Measurements from ENCODE around the gene PRR16. TPM values are rescaled to one million over a fixed set of nuclear protein-coding genes. Genes with fewer than 3 reads are reported as not detected.

PRR16 gene
- total RNA-seq, 1 experiment from 2014 or later, result 5.0 TPM

DNA sequence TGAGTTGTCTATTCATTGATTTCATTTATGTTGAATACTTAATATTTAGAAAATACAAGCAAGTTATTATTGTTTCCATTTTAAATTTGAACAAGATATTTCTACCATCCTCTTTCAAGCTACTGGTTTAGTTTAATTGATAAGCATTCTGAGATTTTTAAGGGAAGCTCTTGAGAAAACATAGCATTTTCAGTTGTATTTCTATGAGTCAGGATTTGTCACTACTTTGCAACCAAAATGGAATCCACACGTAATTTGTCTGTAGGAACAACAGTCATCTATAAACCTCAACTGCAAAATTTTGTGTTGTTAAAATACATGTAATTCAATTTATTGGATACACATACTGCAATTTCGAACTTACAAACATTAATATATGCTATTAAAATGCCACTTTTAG lies 74.0 kb downstream of the PRR16 start:
- Histone ChIP-seq H3K79me2 (ENCODE audit: low read depth) (no peaks in the 10 kb centered on the region), H3K27me3 (ENCODE audit: insufficient read depth, low read depth) (no peaks in the 10 kb centered on the region), H3K4me2 (no peak overlapping the region), H3K4me3 (no peak overlapping the region), H3K9me3 (ENCODE audit: insufficient read depth, low read depth) (no peaks in the 10 kb centered on the region), H3K27ac (no peak overlapping the region), H2AFZ (no peak overlapping the region), H3F3A (ENCODE audit: insufficient read depth, low read depth) (no peaks in the 10 kb centered on the region), H3K4me1 (replicated peaks; ENCODE audit: insufficient read depth) (no peaks in the 10 kb centered on the region), H4K20me1 (ENCODE audit: insufficient read depth) (no peaks in the 10 kb centered on the region), H3K36me3 (ENCODE audit: low read depth) (no peaks in the 10 kb centered on the region), H3K9me2 (ENCODE audit: insufficient read depth) (no peaks in the 10 kb centered on the region)
- BruUV-seq (replicated peaks), result no TSS peak
- intact Hi-C loops (cut with micrococcal nuclease; ENCODE audit: unreplicated experiment), result no loop called here
- no peak for DNase-seq
- TF ChIP-seq, protein P1, sequence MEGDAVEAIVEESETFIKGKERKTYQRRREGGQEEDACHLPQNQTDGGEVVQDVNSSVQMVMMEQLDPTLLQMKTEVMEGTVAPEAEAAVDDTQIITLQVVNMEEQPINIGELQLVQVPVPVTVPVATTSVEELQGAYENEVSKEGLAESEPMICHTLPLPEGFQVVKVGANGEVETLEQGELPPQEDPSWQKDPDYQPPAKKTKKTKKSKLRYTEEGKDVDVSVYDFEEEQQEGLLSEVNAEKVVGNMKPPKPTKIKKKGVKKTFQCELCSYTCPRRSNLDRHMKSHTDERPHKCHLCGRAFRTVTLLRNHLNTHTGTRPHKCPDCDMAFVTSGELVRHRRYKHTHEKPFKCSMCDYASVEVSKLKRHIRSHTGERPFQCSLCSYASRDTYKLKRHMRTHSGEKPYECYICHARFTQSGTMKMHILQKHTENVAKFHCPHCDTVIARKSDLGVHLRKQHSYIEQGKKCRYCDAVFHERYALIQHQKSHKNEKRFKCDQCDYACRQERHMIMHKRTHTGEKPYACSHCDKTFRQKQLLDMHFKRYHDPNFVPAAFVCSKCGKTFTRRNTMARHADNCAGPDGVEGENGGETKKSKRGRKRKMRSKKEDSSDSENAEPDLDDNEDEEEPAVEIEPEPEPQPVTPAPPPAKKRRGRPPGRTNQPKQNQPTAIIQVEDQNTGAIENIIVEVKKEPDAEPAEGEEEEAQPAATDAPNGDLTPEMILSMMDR (conservative IDR thresholded peaks at IDR 0.05), result no peak
- no peak for TF ChIP-seq EZH2 (IDR thresholded peaks at IDR 0.05; ENCODE audit: low read depth)
- CTCF ChIA-PET, result no interaction called here
- POLR2A ChIA-PET (ENCODE audit: unreplicated experiment), result no interaction called here

GRCh38 chr5:120538644-120539043 lies 74.5 kb downstream of the PRR16 start:
- no TSS peak for BruUV-seq (replicated peaks)
- ChIA-PET CTCF (no interaction called here), POLR2A (ENCODE audit: unreplicated experiment) (no interaction called here)
- H2AFZ ChIP-seq, result no peak overlapping the region
- H3K9me2 ChIP-seq (ENCODE audit: insufficient read depth), result no peaks in the 10 kb centered on the region
- intact Hi-C loops (cut with micrococcal nuclease; ENCODE audit: unreplicated experiment), result no loop called here
- H3K79me2 ChIP-seq (ENCODE audit: low read depth), result no peaks in the 10 kb centered on the region
- no peak overlapping the region for H3K27ac ChIP-seq
- no peak overlapping the region for H3K4me3 ChIP-seq
- H4K20me1 ChIP-seq (ENCODE audit: insufficient read depth), result no peaks in the 10 kb centered on the region
- no peaks in the 10 kb centered on the region for H3K36me3 ChIP-seq (ENCODE audit: low read depth)
- no peak overlapping the region for H3K4me2 ChIP-seq
- no peaks in the 10 kb centered on the region for H3K27me3 ChIP-seq (ENCODE audit: insufficient read depth, low read depth)
- no peaks in the 10 kb centered on the region for H3K4me1 ChIP-seq (replicated peaks; ENCODE audit: insufficient read depth)
- TF ChIP-seq, protein P1 (conservative IDR thresholded peaks at IDR 0.05), result no peak
- no peak for TF ChIP-seq EZH2 (IDR thresholded peaks at IDR 0.05; ENCODE audit: low read depth)
- no peaks in the 10 kb centered on the region for H3K9me3 ChIP-seq (ENCODE audit: insufficient read depth, low read depth)
- no peaks in the 10 kb centered on the region for H3F3A ChIP-seq (ENCODE audit: insufficient read depth, low read depth)
- DNase-seq, result no peak

DNA sequence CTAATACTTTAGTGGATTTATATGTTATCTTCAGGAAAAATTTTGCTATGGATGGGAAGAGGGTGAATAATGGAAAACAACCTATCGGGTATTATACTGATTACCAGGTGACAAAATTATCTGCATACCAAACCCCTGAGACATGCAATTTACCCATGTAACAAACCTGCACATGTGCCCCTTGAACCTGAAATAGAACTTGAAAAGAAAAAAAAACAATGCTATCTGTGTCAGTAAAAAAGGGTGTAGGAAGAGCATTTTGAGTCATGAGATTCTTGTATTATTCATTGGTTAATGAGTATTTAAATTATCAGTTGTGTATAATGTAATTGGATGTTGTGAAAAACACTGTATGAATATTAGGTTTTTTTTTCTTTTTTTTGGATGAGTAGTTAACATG lies 75.4 kb downstream of the PRR16 start:
- POLR2A ChIA-PET (ENCODE audit: unreplicated experiment), result no interaction called here
- no peak overlapping the region for H2AFZ ChIP-seq
- CTCF ChIA-PET, result no interaction called here
- TF ChIP-seq, protein P1 (conservative IDR thresholded peaks at IDR 0.05), result no peak
- no peak for TF ChIP-seq EZH2 (IDR thresholded peaks at IDR 0.05; ENCODE audit: low read depth)
- no peak overlapping the region for H3K4me3 ChIP-seq
- no peaks in the 10 kb centered on the region for H3F3A ChIP-seq (ENCODE audit: insufficient read depth, low read depth)
- DNase-seq, result no peak
- no TSS peak for BruUV-seq (replicated peaks)
- H4K20me1 ChIP-seq (ENCODE audit: insufficient read depth), result no peaks in the 10 kb centered on the region
- no peaks in the 10 kb centered on the region for H3K79me2 ChIP-seq (ENCODE audit: low read depth)
- no peaks in the 10 kb centered on the region for H3K9me3 ChIP-seq (ENCODE audit: insufficient read depth, low read depth)
- no peak overlapping the region for H3K27ac ChIP-seq
- no peaks in the 10 kb centered on the region for H3K27me3 ChIP-seq (ENCODE audit: insufficient read depth, low read depth)
- intact Hi-C loops (cut with micrococcal nuclease; ENCODE audit: unreplicated experiment), result no loop called here
- H3K9me2 ChIP-seq (ENCODE audit: insufficient read depth), result no peaks in the 10 kb centered on the region
- H3K36me3 ChIP-seq (ENCODE audit: low read depth), result no peaks in the 10 kb centered on the region
- H3K4me1 ChIP-seq (replicated peaks; ENCODE audit: insufficient read depth), result no peaks in the 10 kb centered on the region
- H3K4me2 ChIP-seq, result no peak overlapping the region
